HG03571 (cell line): Measurements from ENCODE around the gene FBLN2.

Experiments
- ATAC-seq: cut with Tn5 transposase; IDR thresholded peaks from one replicate; pipeline ENCODE4 v1.9.1; 2021; ENCODE audit not compliant: unreplicated experiment

The FBLN2 gene

GRCh38 chr3:13620281-13620680 lies 71.4 kb downstream of the FBLN2 start:
- no peak for ATAC-seq

GRCh38 chr3:13620776-13621365 lies 71.9 kb downstream of the FBLN2 start:
- no peak for ATAC-seq

DNA sequence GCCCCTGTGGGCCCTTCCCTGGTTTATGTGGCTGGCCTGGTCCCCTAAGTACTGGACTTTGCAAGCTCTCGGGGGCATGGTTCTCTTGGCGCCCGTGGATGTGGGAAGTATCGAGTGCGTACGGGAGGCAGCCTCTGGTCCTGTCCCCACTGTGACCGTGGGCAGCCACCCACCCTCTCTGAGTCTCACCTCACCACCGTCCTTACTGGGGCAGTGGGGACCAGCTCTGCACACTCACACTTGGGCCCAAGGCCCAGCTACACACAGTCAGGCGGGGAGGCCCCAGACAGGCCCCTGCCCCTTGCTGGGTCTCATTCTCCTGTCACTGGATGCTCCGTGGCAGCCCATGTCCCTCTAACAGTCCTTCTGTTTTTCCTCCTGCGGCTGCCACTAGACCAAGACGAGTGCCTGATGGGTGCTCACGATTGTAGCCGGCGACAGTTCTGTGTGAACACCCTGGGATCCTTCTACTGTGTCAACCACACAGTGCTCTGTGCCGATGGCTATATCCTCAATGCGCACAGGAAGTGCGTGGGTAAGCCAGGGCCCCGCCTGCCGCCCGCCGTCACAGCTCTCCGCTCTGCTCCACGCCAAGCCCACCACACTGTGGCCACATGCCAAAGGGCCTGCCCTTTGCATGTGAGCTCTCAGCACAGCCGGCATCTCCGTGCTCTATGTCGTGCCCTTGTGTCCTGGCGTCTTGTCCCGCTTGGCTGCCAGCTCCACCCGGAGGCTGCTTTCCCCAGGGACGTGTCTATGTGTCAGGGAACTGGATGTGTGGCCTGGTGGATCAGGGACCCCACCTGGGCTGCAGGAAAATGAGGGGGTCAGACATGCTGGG lies 72.7 kb downstream of the FBLN2 start:
- ATAC-seq, result no peak

DNA sequence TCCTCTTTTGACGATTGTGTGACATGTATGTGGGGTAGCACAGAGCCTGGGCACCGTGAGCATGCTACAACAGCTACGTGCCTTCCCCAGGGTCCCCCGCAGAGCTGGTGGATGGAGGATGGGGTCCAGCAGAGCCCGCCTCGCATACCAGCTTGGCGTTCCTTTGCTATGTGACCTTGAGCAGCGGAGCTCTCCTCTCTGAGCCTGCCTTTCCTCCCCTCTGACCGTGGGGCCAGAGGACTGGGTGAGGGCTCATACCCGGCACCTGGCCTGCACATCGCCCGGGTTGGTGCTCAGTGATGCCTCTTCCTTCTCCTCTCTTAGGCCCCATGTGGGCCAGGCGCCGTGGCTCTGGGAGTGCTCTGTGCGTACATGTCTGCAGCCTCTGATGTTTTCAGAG lies 73.4 kb downstream of the FBLN2 start:
- no peak for ATAC-seq

DNA sequence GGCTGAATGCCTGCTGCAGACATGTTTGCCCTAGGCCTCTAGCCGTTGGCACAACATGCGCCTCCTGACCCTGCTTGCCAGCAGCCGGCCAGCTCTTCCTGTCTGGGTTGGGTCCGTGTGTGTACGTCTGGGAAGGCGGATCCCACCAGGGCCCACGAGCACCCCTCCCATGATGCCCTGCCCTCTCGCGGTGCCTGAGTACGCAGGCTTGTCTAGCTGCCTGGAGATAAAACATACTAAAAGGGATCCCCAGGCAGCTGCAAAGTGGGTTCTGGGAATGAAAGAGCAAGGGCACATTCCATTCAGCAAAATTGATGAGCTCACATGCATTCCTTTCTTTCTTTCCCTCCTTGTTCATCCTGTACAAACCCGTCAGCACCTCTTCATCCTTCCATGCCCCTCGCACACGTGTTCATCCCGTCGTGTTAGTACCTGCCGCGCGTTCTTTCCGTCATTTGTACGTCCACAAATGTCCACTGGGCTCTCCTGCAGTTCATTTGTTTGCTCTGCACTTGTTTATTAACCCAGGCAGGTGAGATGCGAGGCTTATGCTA lies 74.3 kb downstream of the FBLN2 start:
- ATAC-seq, result no peak

- ATAC-seq, result no peak
Measured at GRCh38 chr3:13624021-13624420, 75.1 kb downstream of the FBLN2 start.

GRCh38 chr3:13624671-13625125 lies 75.8 kb downstream of the FBLN2 start:
- no peak for ATAC-seq

DNA sequence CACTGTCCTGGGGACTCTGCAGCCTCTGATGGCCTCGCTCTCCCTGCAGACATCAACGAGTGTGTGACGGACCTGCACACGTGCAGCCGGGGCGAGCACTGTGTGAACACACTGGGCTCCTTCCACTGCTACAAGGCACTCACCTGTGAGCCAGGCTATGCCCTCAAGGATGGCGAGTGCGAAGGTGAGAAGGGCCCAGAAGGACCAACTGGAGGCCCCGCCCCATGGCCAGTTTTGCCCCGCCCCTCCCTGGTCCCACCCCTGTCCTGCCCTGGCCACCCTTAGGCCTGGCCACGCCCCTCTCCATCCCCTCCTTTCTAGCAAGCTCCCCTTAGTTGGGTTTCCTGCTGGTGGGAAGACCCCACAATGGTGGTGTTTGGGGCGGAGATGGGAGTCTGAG lies 77.5 kb downstream of the FBLN2 start:
- ATAC-seq, result no peak

DNA sequence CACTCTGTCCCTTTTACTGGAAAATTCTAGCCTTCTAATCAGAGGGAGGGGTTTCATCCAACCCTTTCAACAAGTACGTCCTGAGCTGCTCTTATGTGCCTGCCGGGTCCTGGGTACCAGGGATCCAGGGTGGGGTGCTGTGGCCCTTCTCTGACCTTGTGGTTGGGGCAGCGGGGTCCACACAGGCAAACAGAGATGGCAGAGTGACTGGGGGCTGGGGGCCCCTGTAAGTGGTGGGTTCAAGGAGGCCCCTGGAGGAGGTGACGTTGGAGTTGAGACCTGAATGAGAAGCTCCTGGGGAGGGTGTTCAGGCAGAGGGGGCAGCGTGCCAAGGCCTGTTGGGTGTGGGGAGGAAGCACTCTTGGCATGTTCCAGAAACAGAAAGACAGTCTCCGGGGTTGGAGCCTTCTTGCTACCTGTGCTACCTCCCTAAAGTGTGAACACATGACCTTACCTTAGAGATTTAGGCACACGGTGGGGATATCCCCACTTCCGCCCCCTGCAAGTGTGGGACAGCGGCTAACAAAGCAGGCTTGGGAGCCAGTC lies 78.1 kb downstream of the FBLN2 start:
- no peak for ATAC-seq

DNA sequence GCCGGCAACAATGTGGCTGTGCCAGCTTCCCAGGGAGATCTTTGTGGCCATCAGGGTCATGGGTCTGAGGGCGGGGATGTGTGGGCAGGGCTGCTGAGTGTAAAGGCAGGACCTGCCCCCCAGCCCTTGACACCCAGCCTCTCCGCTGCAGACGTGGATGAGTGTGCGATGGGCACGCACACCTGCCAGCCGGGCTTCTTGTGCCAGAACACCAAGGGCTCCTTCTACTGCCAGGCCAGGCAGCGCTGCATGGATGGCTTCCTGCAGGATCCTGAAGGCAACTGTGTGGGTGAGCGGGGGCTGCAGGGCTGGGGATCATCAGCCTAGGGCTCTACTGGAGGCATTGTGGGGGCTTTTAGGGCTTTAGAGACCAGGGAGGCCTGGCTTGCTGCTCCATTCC lies 78.8 kb downstream of the FBLN2 start:
- no peak for ATAC-seq

GRCh38 chr3:13628432-13628831 lies 79.5 kb downstream of the FBLN2 start:
- no peak for ATAC-seq

GRCh38 chr3:13628841-13629551 lies 80.1 kb downstream of the FBLN2 start:
- ATAC-seq, result no peak

DNA sequence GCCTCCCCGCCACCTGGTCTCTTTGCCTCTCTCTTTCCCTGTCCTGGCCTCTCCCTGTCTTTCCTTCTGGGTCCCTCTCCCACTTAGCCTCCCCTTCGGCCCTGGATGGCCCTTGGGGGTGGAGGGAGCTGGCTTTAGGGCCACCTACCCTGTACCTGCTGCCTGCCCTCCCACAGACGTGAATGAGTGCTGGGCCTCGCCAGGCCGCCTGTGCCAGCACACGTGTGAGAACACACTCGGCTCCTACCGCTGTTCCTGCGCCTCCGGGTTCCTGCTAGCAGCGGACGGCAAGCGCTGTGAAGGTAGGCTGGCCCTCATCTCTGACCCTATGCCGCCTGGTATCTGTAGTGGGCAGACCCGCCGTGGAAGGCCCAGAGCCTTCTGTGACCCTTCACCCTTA lies 80.7 kb downstream of the FBLN2 start:
- no peak for ATAC-seq

GRCh38 chr3:13631256-13631655 lies 82.3 kb downstream of the FBLN2 start:
- no peak for ATAC-seq

DNA sequence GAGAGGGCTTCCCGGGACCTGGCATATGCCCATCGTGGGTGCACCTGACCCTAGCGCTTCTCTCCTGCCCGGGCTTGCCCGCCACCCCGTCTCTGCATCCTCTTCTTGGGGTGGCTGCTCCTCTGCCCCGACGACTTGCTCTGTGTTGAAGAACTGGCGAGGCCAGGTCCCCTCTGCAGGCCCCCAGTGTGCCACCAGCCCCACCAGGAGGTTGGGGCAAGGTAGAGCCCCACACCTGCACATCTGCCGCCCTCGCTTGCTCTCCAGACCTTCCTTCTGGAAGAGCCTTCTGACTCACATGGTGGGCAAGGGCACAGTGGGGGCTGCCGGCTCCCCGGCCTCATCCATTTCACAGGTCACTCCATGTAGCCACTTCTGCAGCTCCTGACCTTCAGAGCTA lies 84.3 kb downstream of the FBLN2 start:
- no peak for ATAC-seq

GRCh38 chr3:13634151-13634550 lies 85.2 kb downstream of the FBLN2 start:
- no peak for ATAC-seq

DNA sequence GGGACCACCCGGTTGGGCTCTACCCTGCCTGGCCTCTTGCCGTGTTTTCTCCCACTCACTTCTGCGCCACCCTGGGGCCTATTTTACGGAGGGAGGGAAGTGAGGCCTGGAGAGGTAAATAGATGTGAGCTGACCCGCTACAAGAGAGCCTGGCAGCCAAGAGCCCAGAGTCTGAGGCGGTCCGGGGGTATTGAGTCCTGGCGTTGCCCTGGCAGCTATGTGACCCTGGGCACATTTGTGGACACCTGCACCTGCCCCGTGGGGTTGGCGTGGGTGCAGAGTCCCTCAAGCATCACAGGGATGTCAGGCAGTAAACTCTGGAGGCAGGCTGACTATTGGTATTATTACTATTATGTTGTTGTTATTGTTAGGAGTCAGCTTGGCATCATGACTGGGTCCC lies 85.7 kb downstream of the FBLN2 start:
- ATAC-seq, result no peak

DNA sequence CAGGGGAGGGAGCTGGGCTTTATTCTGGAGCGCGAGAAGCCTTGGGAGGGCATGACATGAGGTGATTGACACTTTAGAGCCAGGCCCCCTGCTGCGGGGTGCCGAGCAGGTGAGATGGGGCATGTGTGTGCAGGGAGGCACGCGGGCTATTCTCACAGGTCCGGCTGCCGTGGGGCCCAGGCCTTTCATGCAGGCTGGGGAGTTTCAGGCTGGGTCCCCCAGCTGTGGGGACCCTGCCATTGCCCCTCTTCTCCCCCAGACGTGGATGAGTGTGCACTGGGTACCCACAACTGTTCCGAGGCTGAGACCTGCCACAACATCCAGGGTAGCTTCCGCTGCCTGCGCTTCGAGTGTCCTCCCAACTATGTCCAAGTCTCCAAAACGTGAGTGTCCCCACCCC lies 87.3 kb downstream of the FBLN2 start:
- no peak for ATAC-seq

GRCh38 chr3:13636874-13637273 lies 87.9 kb downstream of the FBLN2 start:
- no peak for ATAC-seq

DNA sequence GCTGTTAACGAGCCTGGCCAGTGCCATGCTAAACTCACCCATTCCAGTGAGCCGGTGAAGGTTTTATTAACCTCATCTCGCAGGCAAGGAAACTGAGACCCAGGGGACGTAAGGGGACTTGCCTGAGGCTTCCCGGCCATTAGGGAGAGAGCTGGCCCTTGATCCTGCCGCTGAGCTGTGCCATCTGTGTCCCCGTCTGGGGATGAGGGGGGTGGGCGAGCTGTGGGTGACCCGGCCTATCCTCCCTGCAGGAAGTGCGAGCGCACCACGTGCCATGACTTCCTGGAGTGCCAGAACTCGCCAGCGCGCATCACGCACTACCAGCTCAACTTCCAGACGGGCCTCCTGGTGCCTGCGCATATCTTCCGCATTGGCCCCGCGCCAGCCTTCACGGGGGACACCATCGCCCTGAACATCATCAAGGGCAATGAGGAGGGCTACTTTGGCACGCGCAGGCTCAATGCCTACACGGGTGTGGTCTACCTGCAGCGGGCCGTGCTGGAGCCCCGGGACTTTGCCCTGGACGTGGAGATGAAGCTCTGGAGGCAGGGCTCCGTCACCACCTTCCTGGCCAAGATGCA lies 88.5 kb downstream of the FBLN2 start:
- no peak for ATAC-seq

- ATAC-seq, result no peak
Measured at GRCh38 chr3:13637953-13638352, 89.0 kb downstream of the FBLN2 start.
